HepG2 (cell line): ENCODE results near the gene SAE1. TPM values are rescaled to one million over a fixed set of nuclear protein-coding genes. Genes with fewer than 3 reads are reported as not detected.

Source experiments
- BRCA1 ChIP-seq: sonication (generic); formaldehyde crosslinking; IDR thresholded peaks from 2 replicates; pipeline ENCODE4 v1.4.0; 2020; ENCODE audit warnings: missing genetic modification reagents
- ELF3 ChIP-seq: IDR thresholded peaks from 2 replicates; pipeline ENCODE4 v1.6.1; 2016; ENCODE audit warnings: missing genetic modification reagents, missing compliant biosample characterization
- ESRRA ChIP-seq: sonication (generic); formaldehyde crosslinking; IDR thresholded peaks from 2 replicates; pipeline ENCODE4 v1.5.1; 2020; ENCODE audit warnings: mild to moderate bottlenecking, low read depth, missing genetic modification reagents
- ETV5 ChIP-seq: IDR thresholded peaks from 2 replicates; pipeline ENCODE4 v1.6.1; 2018; ENCODE audit warnings: missing biosample characterization, missing genetic modification reagents, inconsistent platforms, borderline replicate concordance
- HMG20A ChIP-seq: IDR thresholded peaks from 2 replicates; pipeline ENCODE4 v1.6.1; 2016; ENCODE audit warnings: borderline replicate concordance
- LRRFIP1 ChIP-seq: sonication (generic); formaldehyde crosslinking; conservative IDR thresholded peaks from 2 replicates; pipeline ENCODE4 v1.4.0; 2020; ENCODE audit warnings: missing genetic modification reagents
- PRMT3 ChIP-seq: sonication (generic); formaldehyde crosslinking; IDR thresholded peaks from 2 replicates; pipeline ENCODE4 v1.8.1; 2022; ENCODE audit warnings: low read depth, mild to moderate bottlenecking, moderate library complexity, missing genetic modification reagents, borderline replicate concordance
- RFX5 ChIP-seq: IDR thresholded peaks from 2 replicates; pipeline ENCODE4 v1.6.1; 2011; ENCODE audit warnings: low read depth, low read length, improper control_type of control experiment
- TAF1 ChIP-seq: sonication (generic); formaldehyde crosslinking; IDR thresholded peaks from 2 replicates; pipeline ENCODE4 v1.4.0; 2020; ENCODE audit warnings: missing genetic modification reagents
- TOPORS ChIP-seq: sonication (generic); formaldehyde crosslinking; IDR thresholded peaks from 2 replicates; pipeline ENCODE4 v1.8.0; 2023; ENCODE audit warnings: mild to moderate bottlenecking, missing genetic modification reagents
- TP53 ChIP-seq: sonication (generic); formaldehyde crosslinking; conservative IDR thresholded peaks from 2 replicates; pipeline ENCODE4 v1.4.0; 2020; ENCODE audit warnings: missing genetic modification reagents
- ZC3H13 ChIP-seq: sonication (generic); formaldehyde crosslinking; IDR thresholded peaks from 2 replicates; pipeline ENCODE4 v1.8.1; 2023; ENCODE audit warnings: mild to moderate bottlenecking, missing genetic modification reagents, moderate library complexity
- ZFP37 ChIP-seq: sonication (generic); formaldehyde crosslinking; IDR thresholded peaks from 2 replicates; pipeline ENCODE4 v1.4.0; 2020; ENCODE audit warnings: missing genetic modification reagents, borderline replicate concordance
- ZNF253 ChIP-seq: sonication (generic); formaldehyde crosslinking; IDR thresholded peaks from 2 replicates; pipeline ENCODE4 v1.8.0; 2022; ENCODE audit warnings: mild to moderate bottlenecking, missing genetic modification reagents, borderline replicate concordance
- ZNF3 ChIP-seq: IDR thresholded peaks from 2 replicates; pipeline ENCODE4 v1.7.0; 2017; ENCODE audit warnings: inconsistent platforms
- ZNF331 ChIP-seq: sonication (generic); formaldehyde crosslinking; IDR thresholded peaks from 2 replicates; pipeline ENCODE4 v1.4.0; 2020; ENCODE audit warnings: missing genetic modification reagents
- ZNF382 ChIP-seq: sonication (generic); formaldehyde crosslinking; IDR thresholded peaks from 2 replicates; pipeline ENCODE4 v1.5.0; 2020; ENCODE audit warnings: missing genetic modification reagents, mild to moderate bottlenecking, borderline replicate concordance
- ZNF503 ChIP-seq: sonication (generic); formaldehyde crosslinking; IDR thresholded peaks from 2 replicates; pipeline ENCODE4 v1.4.0; 2020; ENCODE audit warnings: missing genetic modification reagents
- ZNF572 ChIP-seq: sonication (generic); formaldehyde crosslinking; IDR thresholded peaks from 2 replicates; pipeline ENCODE4 v1.5.1; 2020; ENCODE audit warnings: mild to moderate bottlenecking, missing genetic modification reagents
- ZNF737 ChIP-seq: sonication (generic); formaldehyde crosslinking; IDR thresholded peaks from 2 replicates; pipeline ENCODE4 v1.5.0; 2020; ENCODE audit warnings: missing genetic modification reagents, mild to moderate bottlenecking, borderline replicate concordance
- ZNF784 ChIP-seq: sonication (generic); formaldehyde crosslinking; IDR thresholded peaks from 2 replicates; pipeline ENCODE4 v1.5.1; 2020; ENCODE audit warnings: missing genetic modification reagents, mild to moderate bottlenecking, borderline replicate concordance
- ZSCAN20 ChIP-seq: sonication (generic); formaldehyde crosslinking; IDR thresholded peaks from 2 replicates; pipeline ENCODE4 v1.4.0; 2020; ENCODE audit warnings: missing genetic modification reagents, mild to moderate bottlenecking, borderline replicate concordance
- polyA plus RNA-seq, 8 experiments: library from polyadenylated mRNA; depleted of rRNA in 3 of 8; stranded (reverse) in 7 of 8; unstranded in 1 of 8; fragments of >200 nt; fragmentation: Illumina TruSeq in 4 of 8; extraction: Trizol in 4 of 8; gene quantifications; 2 replicates each; pipeline versions ENCODE4 v1.2.1 to v1.2.3, GENCODE V29; 2011 to 2016; ENCODE audit warnings: low read depth in 4 of 8, missing spikeins in 1 of 8, mixed read lengths in 1 of 8; ENCODE audit not compliant: insufficient read depth in 1 of 8
- total RNA-seq, 5 experiments: library from RNA; depleted of rRNA; stranded (reverse); fragments of >200 nt; fragmentation: Illumina TruSeq; extraction: Trizol; gene quantifications; 2 replicates each; pipeline ENCODE4 v1.2.3, GENCODE V29; 2016; ENCODE audit warnings: low read depth in 1 of 5
- TF ChIP-seq, protein P1 (sequence below): sonication (generic); formaldehyde crosslinking; IDR thresholded peaks from 2 replicates; pipeline ENCODE4 v1.4.0; 2020; ENCODE audit warnings: missing genetic modification reagents

Gene SAE1
- total and polyA plus RNA-seq, 2 of the 13 experiments (the other 11 are each of a cell fraction or from before 2014, with no cell fraction given): 87.6 to 197 TPM

DNA sequence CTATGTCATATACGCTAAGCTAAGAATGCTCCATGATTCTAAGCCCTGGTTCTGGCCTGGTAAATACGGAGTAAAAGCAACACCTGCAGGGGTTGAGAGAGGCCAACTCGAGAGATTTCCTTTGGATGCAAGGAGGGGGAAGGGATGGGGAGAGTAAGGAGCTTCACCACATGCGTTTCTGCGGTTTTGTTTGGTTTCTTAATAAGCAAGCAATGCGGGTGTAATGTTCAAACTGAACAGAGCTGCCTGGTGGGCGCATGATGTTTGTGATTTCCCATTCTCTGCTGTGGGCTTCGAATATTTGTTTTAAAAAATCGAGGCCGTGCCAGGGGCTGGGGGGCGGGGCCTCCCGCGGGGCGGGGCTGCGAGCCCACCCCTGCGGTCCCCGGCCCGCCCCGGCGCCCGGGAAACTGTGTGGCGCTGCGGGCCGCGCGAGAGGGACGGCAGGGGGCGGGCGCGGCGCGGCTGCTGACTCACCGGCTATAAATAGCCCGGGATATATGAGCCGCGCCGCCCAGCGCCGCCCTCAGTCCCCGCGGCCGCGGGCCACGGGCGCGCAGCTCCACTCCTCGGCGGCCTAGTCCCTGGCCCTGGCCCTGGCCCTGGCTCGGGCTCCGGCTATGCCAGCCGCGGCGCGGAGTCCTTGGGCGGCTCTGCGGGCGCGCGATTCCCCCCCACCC lies 95.3 kb downstream of the SAE1 start (continued):
- TF ChIP-seq ZNF784 (no peak; the same call in 1 of the 2 replicates), TP53 (CRISPR knock-in tag) (no peak), ZNF382 (CRISPR knock-in tag) (no peak), ZNF253 (CRISPR knock-in tag) (no peak), TOPORS (CRISPR knock-in tag) (peak; percentile 78; the same call in 1 of the 2 replicates), ZNF737 (CRISPR knock-in tag) (no peak), ZNF331 (peak; percentile 83), ESRRA (CRISPR knock-in tag) (no peak), ELF3 (CRISPR knock-in tag) (peak; percentile 26; the same call in 1 of the 2 replicates), ZSCAN20 (CRISPR knock-in tag) (peak; percentile 77; the same call in 1 of the 2 replicates), ETV5 (peak; percentile 64; the same call in 1 of the 2 replicates), ZNF572 (no peak), PRMT3 (CRISPR knock-in tag) (peak; percentile 75; the same call in 1 of the 2 replicates), ZC3H13 (0 out of 2 replicates have a peak, but pooled peaks have one; percentile 6), ZNF3 (CRISPR knock-in tag) (no peak), ZNF503 (CRISPR knock-in tag) (peak; percentile 46; the same call in 1 of the 2 replicates), TAF1 (CRISPR knock-in tag) (peak; percentile 82), BRCA1 (CRISPR knock-in tag) (no peak), RFX5 (no peak), LRRFIP1 (CRISPR knock-in tag) (no peak), HMG20A (CRISPR knock-in tag) (no peak), ZFP37 (CRISPR knock-in tag) (no peak)
- TF ChIP-seq, protein P1, sequence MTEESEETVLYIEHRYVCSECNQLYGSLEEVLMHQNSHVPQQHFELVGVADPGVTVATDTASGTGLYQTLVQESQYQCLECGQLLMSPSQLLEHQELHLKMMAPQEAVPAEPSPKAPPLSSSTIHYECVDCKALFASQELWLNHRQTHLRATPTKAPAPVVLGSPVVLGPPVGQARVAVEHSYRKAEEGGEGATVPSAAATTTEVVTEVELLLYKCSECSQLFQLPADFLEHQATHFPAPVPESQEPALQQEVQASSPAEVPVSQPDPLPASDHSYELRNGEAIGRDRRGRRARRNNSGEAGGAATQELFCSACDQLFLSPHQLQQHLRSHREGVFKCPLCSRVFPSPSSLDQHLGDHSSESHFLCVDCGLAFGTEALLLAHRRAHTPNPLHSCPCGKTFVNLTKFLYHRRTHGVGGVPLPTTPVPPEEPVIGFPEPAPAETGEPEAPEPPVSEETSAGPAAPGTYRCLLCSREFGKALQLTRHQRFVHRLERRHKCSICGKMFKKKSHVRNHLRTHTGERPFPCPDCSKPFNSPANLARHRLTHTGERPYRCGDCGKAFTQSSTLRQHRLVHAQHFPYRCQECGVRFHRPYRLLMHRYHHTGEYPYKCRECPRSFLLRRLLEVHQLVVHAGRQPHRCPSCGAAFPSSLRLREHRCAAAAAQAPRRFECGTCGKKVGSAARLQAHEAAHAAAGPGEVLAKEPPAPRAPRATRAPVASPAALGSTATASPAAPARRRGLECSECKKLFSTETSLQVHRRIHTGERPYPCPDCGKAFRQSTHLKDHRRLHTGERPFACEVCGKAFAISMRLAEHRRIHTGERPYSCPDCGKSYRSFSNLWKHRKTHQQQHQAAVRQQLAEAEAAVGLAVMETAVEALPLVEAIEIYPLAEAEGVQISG (CRISPR knock-in tag): peak; percentile 84
